Measurements from ENCODE around the gene DENND5B. TPM values are rescaled to one million over a fixed set of nuclear protein-coding genes. Genes with fewer than 3 reads are reported as not detected.
"Not testable (repeated sequence)": the region's sequence is repeated elsewhere in the genome, so short reads cannot be mapped to it uniquely, and the experiment has no call there.

Gene DENND5B
- total RNA-seq, 8 experiments from 2014 or later: 2.6 to 36.9 (median 18.1) TPM

GRCh38 chr12:31618228-31619025 is 27.5 kb upstream of the DENND5B start:
- Histone ChIP-seq H3K27ac (no peak overlapping the region), H3K4me1 (replicated peaks in 1 of 2) (no peaks in the 10 kb centered on the region), H3K4me3 (no peak overlapping the region)
- no peak for ATAC-seq (replicated peaks in 6 of 8)
- in situ Hi-C loops (cut with MboI; ENCODE audit: low pct_unique_long_range_greater_than_20kb in 2 of 9, low sequenced_read_pairs in 9 of 9, unreplicated experiment in 9 of 9): no loop called here
- WGBS, 10 experiments: 25 to 100% (median 86%) methylated on average over 1 to 3 of the region's 3 CpGs; no CpG with 5 or more reads in 1 of the 10 experiments

- H3K27ac ChIP-seq: no peak overlapping the region
- H3K4me3 ChIP-seq: no peak overlapping the region
- no peaks in the 10 kb centered on the region for H3K4me1 ChIP-seq (replicated peaks in 1 of 2)
- in situ Hi-C loops (cut with MboI; ENCODE audit: low pct_unique_long_range_greater_than_20kb in 2 of 9, low sequenced_read_pairs in 9 of 9, unreplicated experiment in 9 of 9): no loop called here
- no peak for ATAC-seq (replicated peaks in 6 of 8)
- 47 to 100% (median 79%) methylated on average over 1 to 2 of the region's 2 CpGs; no CpG with 5 or more reads in 2 of the 10 experiments for WGBS, 10 experiments
Observed at GRCh38 chr12:31612819-31613218, 21.9 kb upstream of the DENND5B start.

GRCh38 chr12:31608299-31608698 is 17.4 kb upstream of the DENND5B start:
- H3K4me3 ChIP-seq; H3K27ac ChIP-seq; ATAC-seq (replicated peaks in 6 of 8); H3K4me1 ChIP-seq (replicated peaks in 1 of 2); in situ Hi-C loops (cut with MboI; ENCODE audit: low pct_unique_long_range_greater_than_20kb in 2 of 9, low sequenced_read_pairs in 9 of 9, unreplicated experiment in 9 of 9): not testable (repeated sequence)
- 39 to 100% (median 67%) methylated on average over 1 to 2 of the region's 2 CpGs; no CpG with 5 or more reads in 4 of the 10 experiments for WGBS, 10 experiments

- no peak for ATAC-seq (replicated peaks in 6 of 8)
- 23 to 82% (median 60%) methylated on average over 1 to 2 of the region's 2 CpGs for WGBS, 10 experiments
- H3K27ac ChIP-seq: no peak overlapping the region
- H3K4me3 ChIP-seq: no peak overlapping the region
- in situ Hi-C loops (cut with MboI; ENCODE audit: low pct_unique_long_range_greater_than_20kb in 2 of 9, low sequenced_read_pairs in 9 of 9, unreplicated experiment in 9 of 9): no loop called here
- H3K4me1 ChIP-seq (replicated peaks in 1 of 2): no peaks in the 10 kb centered on the region
Observed at GRCh38 chr12:31605531-31605930, 14.6 kb upstream of the DENND5B start.

GRCh38 chr12:31603546-31604009 is 12.6 kb upstream of the DENND5B start:
- Histone ChIP-seq H3K4me3 (no peak overlapping the region), H3K27ac (no peak overlapping the region), H3K4me1 (replicated peaks in 1 of 2) (no peaks in the 10 kb centered on the region)
- ATAC-seq (replicated peaks in 6 of 8): no peak
- in situ Hi-C loops (cut with MboI; ENCODE audit: low pct_unique_long_range_greater_than_20kb in 2 of 9, low sequenced_read_pairs in 9 of 9, unreplicated experiment in 9 of 9): no loop called here
- 64 to 100% (median 84%) methylated on average over 2 to 3 of the region's 3 CpGs; no CpG with 5 or more reads in 1 of the 10 experiments for WGBS, 10 experiments

- WGBS, 10 experiments: 0 to 100% (median 90%) methylated on average over 1 to 4 of the region's 4 CpGs
- in situ Hi-C loops (cut with MboI; ENCODE audit: low pct_unique_long_range_greater_than_20kb in 2 of 9, low sequenced_read_pairs in 9 of 9, unreplicated experiment in 9 of 9): no loop called here
- Histone ChIP-seq H3K4me3 (no peak overlapping the region), H3K27ac (no peak overlapping the region), H3K4me1 (replicated peaks in 1 of 2) (no peaks in the 10 kb centered on the region)
- no peak for ATAC-seq (replicated peaks in 6 of 8)
Observed at GRCh38 chr12:31600750-31601149, 9.8 kb upstream of the DENND5B start.

GRCh38 chr12:31600252-31600651 is 9.3 kb upstream of the DENND5B start:
- no peak for ATAC-seq (replicated peaks in 6 of 8)
- 44 to 85% (median 76%) methylated on average over 1 to 5 of the region's 5 CpGs; no CpG with 5 or more reads in 2 of the 10 experiments for WGBS, 10 experiments

GRCh38 chr12:31599053-31599452 is 8.1 kb upstream of the DENND5B start:
- ATAC-seq (replicated peaks in 6 of 8): no peak
- H3K27ac ChIP-seq: no peak overlapping the region
- in situ Hi-C loops (cut with MboI; ENCODE audit: low pct_unique_long_range_greater_than_20kb in 2 of 9, low sequenced_read_pairs in 9 of 9, unreplicated experiment in 9 of 9): loop anchor here in 1 of 9 experiments (25.0 kb wide), 1 partner anchor 112 kb away; no protein-coding TSS in a partner anchor
- no peak overlapping the region for H3K4me3 ChIP-seq
- 78 to 100% (median 93%) methylated on average over 1 to 4 of the region's 4 CpGs; no CpG with 5 or more reads in 2 of the 10 experiments for WGBS, 10 experiments
- H3K4me1 ChIP-seq (replicated peaks in 1 of 2): no peaks in the 10 kb centered on the region

More at GRCh38 chr12:31600252-31600651, 9.3 kb upstream of the DENND5B start:
- no peak overlapping the region for H3K27ac ChIP-seq
- in situ Hi-C loops (cut with MboI; ENCODE audit: low pct_unique_long_range_greater_than_20kb in 2 of 9, low sequenced_read_pairs in 9 of 9, unreplicated experiment in 9 of 9): no loop called here
- no peaks in the 10 kb centered on the region for H3K4me1 ChIP-seq (replicated peaks in 1 of 2)
- H3K4me3 ChIP-seq: no peak overlapping the region

- Histone ChIP-seq H3K4me3 (no peak overlapping the region), H3K27ac (no peak overlapping the region), H3K4me1 (replicated peaks in 1 of 2) (no peaks in the 10 kb centered on the region)
- 50 to 100% (median 92%) methylated on average over 1 to 8 of the region's 8 CpGs for WGBS, 10 experiments
- ATAC-seq (replicated peaks in 6 of 8): no peak
- in situ Hi-C loops (cut with MboI; ENCODE audit: low pct_unique_long_range_greater_than_20kb in 2 of 9, low sequenced_read_pairs in 9 of 9, unreplicated experiment in 9 of 9): loop anchor here in 1 of 9 experiments (25.0 kb wide), 1 partner anchor 110 kb away; no protein-coding TSS in a partner anchor
Observed at GRCh38 chr12:31597066-31597465, 6.1 kb upstream of the DENND5B start.

GRCh38 chr12:31594681-31595080 is 3.7 kb upstream of the DENND5B start:
- H3K27ac ChIP-seq: no peak overlapping the region
- in situ Hi-C loops (cut with MboI; ENCODE audit: low pct_unique_long_range_greater_than_20kb in 2 of 9, low sequenced_read_pairs in 9 of 9, unreplicated experiment in 9 of 9): loop anchor here in 1 of 9 experiments (25.0 kb wide), 1 partner anchor 107 kb away; no protein-coding TSS in a partner anchor

GRCh38 chr12:31591380-31591901 is 505 bp upstream of the DENND5B start:
- WGBS, 10 experiments: 0 to 16% (median 4%) methylated on average over 1 to 10 of the region's 16 CpGs; no CpG with 5 or more reads in 1 of the 10 experiments
- H3K27ac ChIP-seq: peak overlapping the region; percentile 94 to 95
- ATAC-seq (replicated peaks in 6 of 8): peak in 5 of 8 experiments; percentile 0 to 24 (median 2)
- peaks cover 4 to 7% of the 10 kb centered on the region in 2 donors for H3K4me1 ChIP-seq (replicated peaks in 1 of 2)
- H3K4me3 ChIP-seq: peak overlapping the region; percentile 69 to 88 (median 79)
- in situ Hi-C loops (cut with MboI; ENCODE audit: low pct_unique_long_range_greater_than_20kb in 2 of 9, low sequenced_read_pairs in 9 of 9, unreplicated experiment in 9 of 9): loop anchor here in 1 of 9 experiments (25.0 kb wide), 1 partner anchor 104 kb away; no protein-coding TSS in a partner anchor

More at GRCh38 chr12:31594681-31595080, 3.7 kb upstream of the DENND5B start:
- Histone ChIP-seq H3K4me3 (no peak overlapping the region), H3K4me1 (replicated peaks in 1 of 2) (no peaks in the 10 kb centered on the region)
- ATAC-seq (replicated peaks in 6 of 8): no peak
- 20 to 96% (median 90%) methylated on average over 1 to 5 of the region's 5 CpGs; no CpG with 5 or more reads in 1 of the 10 experiments for WGBS, 10 experiments

GRCh38 chr12:31589904-31590641 is 863 bp downstream of the DENND5B start:
- in situ Hi-C loops (cut with MboI; ENCODE audit: low pct_unique_long_range_greater_than_20kb in 2 of 9, low sequenced_read_pairs in 9 of 9, unreplicated experiment in 9 of 9): loop anchor here in 1 of 9 experiments (25.0 kb wide), 1 partner anchor 103 kb away; no protein-coding TSS in a partner anchor
- H3K27ac ChIP-seq: peak overlapping the region; percentile 94 to 95
- ATAC-seq (replicated peaks in 6 of 8): peak; percentile 54 to 68 (median 60)
- peak overlapping the region; percentile 69 to 88 (median 79) for H3K4me3 ChIP-seq
- peaks cover 4 to 7% of the 10 kb centered on the region in 2 donors for H3K4me1 ChIP-seq (replicated peaks in 1 of 2)
- 0% methylated on average over 1 to 6 of the region's 85 CpGs; no CpG with 5 or more reads in 5 of the 10 experiments for WGBS, 10 experiments

Data from motor neuron (in vitro differentiated cells).